ENCODE results near the gene MAP3K6. TPM values are rescaled to one million over a fixed set of nuclear protein-coding genes. Genes with fewer than 3 reads are reported as not detected.

The MAP3K6 gene
- total RNA-seq, 3 donors from 2014 or later = 3.1 to 4.8 (median 3.5) TPM

- ATAC-seq (no peak), DNase-seq (no peak)
- Mint-ChIP-seq H3K27me3 (ENCODE audit: low read depth) (peaks cover 2% of the 10 kb centered on the region), H3K4me3 (peak overlapping the region; percentile 69), H3K4me1 (ENCODE audit: low read depth) (peaks cover 43% of the 10 kb centered on the region), H3K9me3 (no peaks in the 10 kb centered on the region), H3K36me3 (ENCODE audit: insufficient read depth) (no peaks in the 10 kb centered on the region)
Measured at GRCh38 chr1:27358038-27358927, 8.5 kb downstream of the MAP3K6 start.

- Mint-ChIP-seq H3K9me3 (no peaks in the 10 kb centered on the region), H3K4me1 (ENCODE audit: low read depth) (peaks cover 43% of the 10 kb centered on the region), H3K4me3 (peak overlapping the region; percentile 69), H3K27me3 (ENCODE audit: low read depth) (peaks cover 2% of the 10 kb centered on the region), H3K36me3 (ENCODE audit: insufficient read depth) (no peaks in the 10 kb centered on the region)
- ATAC-seq (peak; percentile 75 to 78), DNase-seq (peak; percentile 81)
Measured at GRCh38 chr1:27357281-27358037, 9.3 kb downstream of the MAP3K6 start.

- Mint-ChIP-seq H3K36me3 (ENCODE audit: insufficient read depth) (peaks cover under 1% of the 10 kb centered on the region), H3K4me1 (ENCODE audit: low read depth) (peaks cover 43% of the 10 kb centered on the region), H3K9me3 (no peaks in the 10 kb centered on the region), H3K27me3 (ENCODE audit: low read depth) (peaks cover 2% of the 10 kb centered on the region), H3K4me3 (peak overlapping the region; percentile 69)
- ATAC-seq (peak; percentile 43 to 58), DNase-seq (no peak)
Measured at GRCh38 chr1:27356619-27357280, 10.0 kb downstream of the MAP3K6 start.

DNA sequence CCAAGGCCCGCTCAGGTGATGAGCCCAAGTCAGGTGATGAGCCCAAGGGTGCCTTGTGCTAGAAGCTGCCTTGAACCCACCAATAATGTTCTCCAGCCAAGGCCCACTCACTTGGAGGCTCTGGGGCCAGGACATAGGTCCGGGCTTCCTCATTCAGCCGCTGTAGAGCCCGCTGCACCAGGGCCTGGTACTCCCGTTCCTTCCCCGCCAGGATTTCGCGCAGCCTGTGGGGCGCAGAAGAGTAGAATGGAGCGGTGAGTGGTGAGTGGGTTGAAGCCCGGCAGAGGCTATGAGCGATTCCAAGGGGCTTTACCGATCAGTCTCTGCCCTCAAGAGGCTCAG lies 10.5 kb downstream of the MAP3K6 start:
- no peaks in the 10 kb centered on the region for H3K9me3 Mint-ChIP-seq
- H3K4me1 Mint-ChIP-seq (ENCODE audit: low read depth) = peaks cover 43% of the 10 kb centered on the region
- ATAC-seq (no peak), DNase-seq (no peak)
- H3K36me3 Mint-ChIP-seq (ENCODE audit: insufficient read depth) = peaks cover 4% of the 10 kb centered on the region
- peak overlapping the region; percentile 69 for H3K4me3 Mint-ChIP-seq
- peaks cover 2% of the 10 kb centered on the region for H3K27me3 Mint-ChIP-seq (ENCODE audit: low read depth)

DNA sequence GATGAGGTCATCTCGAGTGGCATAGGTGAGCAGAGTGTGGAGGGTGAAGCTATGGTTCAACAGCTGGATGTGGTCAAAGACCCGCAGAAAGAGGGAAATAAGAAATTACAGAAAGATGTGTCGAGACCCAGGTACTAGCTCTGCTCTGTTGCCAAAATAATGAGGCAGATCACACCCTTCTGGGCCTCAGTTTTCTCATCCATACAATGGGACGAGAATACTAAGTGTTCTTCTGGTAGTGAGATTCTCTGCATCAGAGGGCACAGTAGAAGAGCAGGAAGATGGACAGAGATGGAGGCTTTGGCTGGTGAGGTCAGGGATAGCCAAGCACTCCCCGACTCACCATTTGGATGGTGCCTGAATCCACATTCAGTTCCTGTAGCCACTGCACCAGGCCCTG lies 11.1 kb downstream of the MAP3K6 start:
- peaks cover 4% of the 10 kb centered on the region for H3K36me3 Mint-ChIP-seq (ENCODE audit: insufficient read depth)
- H3K9me3 Mint-ChIP-seq = no peaks in the 10 kb centered on the region
- peaks cover 43% of the 10 kb centered on the region for H3K4me1 Mint-ChIP-seq (ENCODE audit: low read depth)
- peaks cover 2% of the 10 kb centered on the region for H3K27me3 Mint-ChIP-seq (ENCODE audit: low read depth)
- H3K4me3 Mint-ChIP-seq = no peak overlapping the region
- DNase-seq (no peak), ATAC-seq (no peak)

GRCh38 chr1:27353629-27354028 lies 13.1 kb downstream of the MAP3K6 start:
- peaks cover 4% of the 10 kb centered on the region for H3K36me3 Mint-ChIP-seq (ENCODE audit: insufficient read depth)

DNA sequence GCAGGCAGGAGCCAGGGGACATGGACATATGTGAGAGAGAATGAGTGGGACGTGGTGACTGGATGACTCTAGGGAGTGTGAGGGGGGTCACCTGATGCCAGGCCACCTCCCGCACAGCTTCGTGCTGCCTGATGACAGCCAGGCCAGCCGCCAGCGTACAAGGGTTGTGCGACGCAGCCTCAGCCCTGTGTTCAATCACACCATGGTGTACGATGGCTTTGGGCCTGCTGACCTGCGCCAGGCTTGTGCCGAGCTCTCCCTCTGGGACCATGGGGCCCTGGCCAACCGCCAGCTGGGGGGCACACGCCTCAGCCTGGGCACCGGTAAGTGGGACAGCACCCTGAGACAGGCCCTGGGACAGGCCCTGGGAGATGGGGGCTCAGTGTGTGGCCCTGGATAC lies 13.6 kb downstream of the MAP3K6 start:
- no peaks in the 10 kb centered on the region for H3K27me3 Mint-ChIP-seq (ENCODE audit: low read depth)
- no peak for ATAC-seq
- H3K36me3 Mint-ChIP-seq (ENCODE audit: insufficient read depth) = peaks cover 4% of the 10 kb centered on the region
- H3K9me3 Mint-ChIP-seq = no peaks in the 10 kb centered on the region
- no peak for DNase-seq
- H3K4me3 Mint-ChIP-seq = no peak overlapping the region
- H3K4me1 Mint-ChIP-seq (ENCODE audit: low read depth) = peaks cover 27% of the 10 kb centered on the region

More at GRCh38 chr1:27353629-27354028, 13.1 kb downstream of the MAP3K6 start:
- ATAC-seq (no peak), DNase-seq (no peak)
- no peaks in the 10 kb centered on the region for H3K9me3 Mint-ChIP-seq
- no peak overlapping the region for H3K4me3 Mint-ChIP-seq
- H3K27me3 Mint-ChIP-seq (ENCODE audit: low read depth) = no peaks in the 10 kb centered on the region
- H3K4me1 Mint-ChIP-seq (ENCODE audit: low read depth) = peaks cover 27% of the 10 kb centered on the region

DNA sequence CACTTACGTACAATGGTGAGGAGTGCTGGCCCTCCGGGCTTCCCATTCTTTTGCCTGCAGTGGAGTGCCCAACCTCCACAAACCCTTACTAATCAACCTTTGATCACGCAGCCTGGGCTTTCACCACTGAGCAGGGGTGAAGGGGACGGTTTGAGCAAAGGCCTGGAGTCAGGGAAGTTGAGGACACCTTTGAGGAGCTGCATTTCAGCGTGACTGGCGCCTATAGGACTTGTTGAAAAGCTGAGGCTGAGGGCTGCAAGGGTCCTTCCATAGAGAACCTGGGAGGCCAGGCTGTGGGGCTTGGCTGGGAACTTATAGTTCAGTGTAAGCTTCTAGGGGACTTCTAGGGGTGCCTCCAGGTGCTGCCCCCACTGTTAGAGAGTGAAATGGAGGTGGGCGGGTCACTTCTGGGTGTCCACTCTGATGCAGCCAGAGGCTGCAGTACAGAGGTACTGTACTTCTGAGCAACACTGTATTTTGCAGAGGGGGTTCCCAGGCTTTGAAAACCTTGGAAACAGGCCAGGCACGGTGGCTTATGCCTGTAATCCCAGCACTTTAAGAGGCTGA lies 15.1 kb downstream of the MAP3K6 start:
- DNase-seq = no peak
- ATAC-seq = no peak
- Mint-ChIP-seq H3K36me3 (ENCODE audit: insufficient read depth) (peaks cover 7% of the 10 kb centered on the region), H3K9me3 (no peaks in the 10 kb centered on the region), H3K4me1 (ENCODE audit: low read depth) (peaks cover 21% of the 10 kb centered on the region), H3K27me3 (ENCODE audit: low read depth) (no peaks in the 10 kb centered on the region), H3K4me3 (no peak overlapping the region)

GRCh38 chr1:27350663-27351540 lies 15.9 kb downstream of the MAP3K6 start:
- no peaks in the 10 kb centered on the region for H3K9me3 Mint-ChIP-seq
- no peak overlapping the region for H3K4me3 Mint-ChIP-seq
- peaks cover 11% of the 10 kb centered on the region for H3K36me3 Mint-ChIP-seq (ENCODE audit: insufficient read depth)
- H3K27me3 Mint-ChIP-seq (ENCODE audit: low read depth) = no peaks in the 10 kb centered on the region
- H3K4me1 Mint-ChIP-seq (ENCODE audit: low read depth) = peaks cover 18% of the 10 kb centered on the region
- DNase-seq = no peak
- ATAC-seq = no peak

GRCh38 chr1:27349784-27350662 lies 16.7 kb downstream of the MAP3K6 start:
- H3K4me1 Mint-ChIP-seq (ENCODE audit: low read depth) = peaks cover 17% of the 10 kb centered on the region
- no peaks in the 10 kb centered on the region for H3K27me3 Mint-ChIP-seq (ENCODE audit: low read depth)
- no peak overlapping the region for H3K4me3 Mint-ChIP-seq
- DNase-seq (no peak), ATAC-seq (peak; percentile 59 to 70)
- H3K36me3 Mint-ChIP-seq (ENCODE audit: insufficient read depth) = peaks cover 11% of the 10 kb centered on the region
- no peaks in the 10 kb centered on the region for H3K9me3 Mint-ChIP-seq

DNA sequence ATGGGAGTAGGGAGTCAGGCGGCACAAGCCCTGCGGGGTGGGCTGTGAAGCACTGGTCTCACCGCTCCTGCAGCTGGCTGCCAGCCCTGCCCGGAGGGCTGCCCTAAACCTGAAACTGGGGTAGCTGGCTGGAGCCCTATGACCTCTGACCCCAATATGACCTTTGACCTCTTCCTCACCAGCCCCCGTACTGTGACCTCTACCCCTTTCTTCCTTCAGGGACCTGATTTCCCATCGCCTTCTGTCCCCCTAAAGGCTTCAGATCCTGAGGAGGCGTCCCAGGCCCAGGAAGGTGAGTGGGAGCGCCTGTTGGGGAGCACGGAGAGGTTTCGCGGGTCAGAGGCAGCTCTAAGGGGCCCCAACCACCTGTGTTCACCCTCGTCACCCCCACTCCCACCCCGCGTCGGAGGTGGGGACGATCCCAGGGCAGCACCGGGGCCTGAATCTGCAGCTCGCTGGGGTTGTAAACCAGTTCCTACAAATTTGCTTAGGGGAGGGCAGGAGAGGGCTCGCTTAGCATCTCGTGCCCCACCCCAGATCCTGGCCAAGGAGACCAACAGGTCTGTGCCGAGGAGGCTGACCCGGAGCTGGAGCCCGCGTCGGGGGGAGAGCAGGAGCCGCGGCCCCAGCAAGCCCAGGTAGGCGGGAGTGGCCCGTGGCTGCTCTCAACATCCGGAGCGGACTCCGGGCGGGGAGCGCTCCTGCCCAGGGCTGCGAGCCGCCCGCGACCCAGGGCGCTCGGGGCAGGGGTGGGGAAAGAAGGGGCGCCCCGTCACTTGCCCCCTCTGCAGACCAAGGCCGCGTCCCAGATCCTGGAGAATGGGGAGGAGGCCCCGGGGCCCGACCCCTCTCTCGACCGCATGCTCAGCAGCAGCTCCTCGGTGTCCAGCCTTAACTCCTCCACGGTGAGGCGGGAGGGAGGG lies 17.6 kb downstream of the MAP3K6 start:
- peaks cover 22% of the 10 kb centered on the region for H3K4me1 Mint-ChIP-seq (ENCODE audit: low read depth)
- no peaks in the 10 kb centered on the region for H3K27me3 Mint-ChIP-seq (ENCODE audit: low read depth)
- no peak for DNase-seq
- ATAC-seq = peak; percentile 69 to 84
- H3K9me3 Mint-ChIP-seq = no peaks in the 10 kb centered on the region
- peak overlapping the region; percentile 47 for H3K4me3 Mint-ChIP-seq
- H3K36me3 Mint-ChIP-seq (ENCODE audit: insufficient read depth) = peaks cover 11% of the 10 kb centered on the region

Data from activated T-cell treated with anti-CD3 and anti-CD28 coated beads, Interleukin-2, amount 50 U/mL, for 4 hours (primary cell).